NCI-H2196 treated with DMSO at 0.1 percent for 48 hours (cell line): ENCODE results near the gene NUDT7.

Experiments used
- DNase-seq: peaks from one replicate; lab custom pipeline; 2025; ENCODE audit not compliant: unreplicated experiment; lab: John Stamatoyannopoulos, UW

Gene NUDT7

GRCh38 chr16:77775911-77776909 is 53.9 kb downstream of the NUDT7 start:
- no peak for DNase-seq

- no peak for DNase-seq
Measured at GRCh38 chr16:77777745-77778144, 55.4 kb downstream of the NUDT7 start.

GRCh38 chr16:77780378-77780837 is 58.1 kb downstream of the NUDT7 start:
- no peak for DNase-seq

- no peak for DNase-seq
Measured at GRCh38 chr16:77781091-77781490, 58.8 kb downstream of the NUDT7 start.

DNA sequence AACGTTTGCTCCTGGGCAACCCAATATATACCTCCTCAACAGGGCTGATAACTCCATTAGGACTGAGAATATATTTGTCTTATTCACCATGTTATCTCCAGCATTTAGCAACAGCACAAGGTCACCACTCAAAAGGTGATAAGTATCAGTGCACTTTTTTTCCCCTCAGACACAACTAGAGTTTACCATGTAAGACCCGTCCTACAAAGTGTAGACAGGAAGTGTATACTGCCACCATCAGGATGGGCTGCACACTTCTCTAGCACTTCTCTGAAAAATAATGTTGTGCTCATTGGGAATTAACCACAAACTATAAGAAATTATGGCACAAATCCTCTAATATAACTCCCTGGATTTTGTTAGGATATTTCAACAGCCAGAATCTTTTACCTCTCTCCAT is 60.4 kb downstream of the NUDT7 start:
- no peak for DNase-seq

DNA sequence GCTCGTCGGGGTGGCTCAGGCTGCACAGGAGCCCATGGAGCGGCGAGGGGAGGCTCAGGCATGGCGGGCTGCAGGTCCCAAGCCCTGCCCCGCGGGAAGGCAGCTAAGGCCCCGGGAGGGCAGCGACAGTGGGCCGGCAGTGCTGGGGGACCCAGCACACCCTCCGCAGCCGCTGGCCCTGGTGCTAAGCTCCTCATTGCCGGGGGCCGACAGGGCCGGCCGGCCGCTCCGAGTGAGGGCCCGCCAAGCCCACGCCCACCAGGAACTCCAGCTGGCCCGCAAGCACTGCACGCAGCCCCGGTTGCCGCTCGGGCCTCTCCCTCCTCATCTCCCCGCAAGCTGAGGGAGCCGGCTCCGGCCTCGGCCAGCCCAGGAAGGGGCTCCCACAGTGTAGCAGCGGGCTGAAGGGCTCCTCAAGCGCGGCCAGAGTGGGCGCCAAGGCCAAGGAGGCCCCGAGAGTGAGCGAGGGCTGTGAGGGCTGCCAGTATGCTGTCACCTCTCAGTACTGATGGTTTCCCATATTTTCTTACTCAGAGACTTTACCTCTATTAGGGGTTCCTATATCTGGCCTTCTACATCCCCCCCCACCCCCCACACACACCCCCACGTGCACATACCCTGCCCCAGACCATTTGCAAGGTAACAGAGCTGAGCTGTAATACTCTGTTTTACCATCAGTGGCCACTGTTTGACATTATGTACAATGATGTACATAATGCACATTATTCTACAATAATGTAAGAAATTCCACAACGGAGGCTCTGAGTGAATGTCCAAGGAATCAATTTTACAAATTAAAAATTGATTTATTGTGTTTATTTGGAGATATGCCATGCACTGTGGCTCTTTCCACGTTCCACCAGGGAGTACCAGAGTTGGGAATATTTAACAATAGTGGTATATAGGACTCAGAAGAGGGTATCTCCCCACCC is 62.4 kb downstream of the NUDT7 start:
- no peak for DNase-seq

DNA sequence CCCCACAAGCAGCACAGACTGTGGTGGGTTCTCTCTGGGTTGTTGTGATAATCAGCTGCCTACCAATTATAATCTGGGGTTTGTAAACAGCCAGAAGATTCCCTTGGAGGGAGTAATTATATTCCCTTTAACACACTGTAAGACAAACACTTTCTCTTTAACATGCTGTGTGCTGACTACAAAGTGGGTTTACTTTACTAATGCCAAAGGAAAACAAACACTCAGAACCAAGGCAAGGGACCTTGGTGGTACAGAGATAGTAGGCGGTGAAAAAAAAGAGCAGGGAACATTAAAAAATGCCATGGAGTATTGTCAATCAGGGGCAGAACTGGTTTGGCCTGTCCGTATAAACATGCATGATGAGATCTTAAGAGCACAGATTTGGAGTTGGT is 63.1 kb downstream of the NUDT7 start:
- DNase-seq = no peak

- DNase-seq = no peak
Measured at GRCh38 chr16:77786186-77786847, 64.0 kb downstream of the NUDT7 start.

- no peak for DNase-seq
Measured at GRCh38 chr16:77787452-77787851, 65.1 kb downstream of the NUDT7 start.

DNA sequence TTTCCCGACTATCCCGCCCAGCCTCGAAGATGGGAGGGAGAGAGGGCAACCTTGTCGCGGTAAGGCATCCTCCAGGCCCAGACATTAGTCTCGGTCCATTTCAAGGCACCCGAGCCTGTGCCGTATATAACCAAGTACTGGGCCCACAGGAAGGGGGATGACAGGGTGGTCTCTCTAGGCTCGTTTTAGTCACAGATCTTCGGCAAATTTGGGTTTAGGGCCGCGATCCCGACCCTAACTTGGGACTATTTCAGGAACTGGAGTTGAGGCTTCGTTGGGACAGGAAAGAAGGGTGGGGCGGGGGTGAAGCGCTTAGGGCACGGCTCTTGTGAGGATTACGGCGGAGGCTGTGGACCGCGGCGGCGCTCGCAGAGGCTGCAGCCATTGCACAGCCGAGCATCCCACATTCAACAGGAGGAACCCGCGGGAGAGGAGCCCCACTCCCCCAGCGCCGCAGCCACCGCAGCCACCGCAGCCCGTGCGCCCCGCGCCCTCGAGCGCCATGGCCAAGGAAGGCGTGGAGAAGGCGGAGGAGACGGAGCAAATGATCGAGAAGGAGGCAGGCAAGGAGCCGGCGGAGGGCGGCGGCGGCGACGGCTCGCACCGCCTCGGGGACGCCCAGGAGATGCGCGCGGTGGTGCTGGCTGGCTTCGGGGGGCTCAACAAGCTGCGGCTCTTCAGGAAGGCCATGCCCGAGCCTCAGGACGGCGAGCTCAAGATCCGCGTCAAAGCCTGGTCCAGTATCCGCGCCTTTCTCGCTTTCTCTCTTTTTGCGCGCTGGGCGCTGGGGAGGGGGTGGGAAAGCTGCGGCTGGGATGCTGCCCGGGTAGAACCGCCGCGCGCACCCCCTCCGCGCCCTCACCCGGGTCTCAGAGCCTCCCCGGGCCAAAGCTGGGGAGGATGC is 66.1 kb downstream of the NUDT7 start, which contains the start of gene VAT1L:
Gene VAT1L (plus strand): TSS at position 384 of the 904 bp plus-strand sequence. CDS start 119 bp downstream, at position 503.
- no peak for DNase-seq

GRCh38 chr16:77789085-77790008 is 67.0 kb downstream of the NUDT7 start:
- no peak for DNase-seq

- no peak for DNase-seq
Measured at GRCh38 chr16:77790009-77790372, 67.7 kb downstream of the NUDT7 start.

- no peak for DNase-seq
Measured at GRCh38 chr16:77790912-77791311, 68.6 kb downstream of the NUDT7 start.
